HG03469 (cell line): Measurements from ENCODE around the gene WFDC8.
"Not testable (repeated sequence)": the region's sequence is repeated elsewhere in the genome, so short reads cannot be mapped to it uniquely, and the experiment has no call there.

ENCODE experiments used
- ATAC-seq: cut with Tn5 transposase; IDR thresholded peaks from one replicate; pipeline ENCODE4 v1.9.1; 2021; ENCODE audit warnings: mild to moderate bottlenecking, moderate library complexity, moderate number of reproducible peaks; ENCODE audit not compliant: unreplicated experiment

WFDC8 gene

DNA sequence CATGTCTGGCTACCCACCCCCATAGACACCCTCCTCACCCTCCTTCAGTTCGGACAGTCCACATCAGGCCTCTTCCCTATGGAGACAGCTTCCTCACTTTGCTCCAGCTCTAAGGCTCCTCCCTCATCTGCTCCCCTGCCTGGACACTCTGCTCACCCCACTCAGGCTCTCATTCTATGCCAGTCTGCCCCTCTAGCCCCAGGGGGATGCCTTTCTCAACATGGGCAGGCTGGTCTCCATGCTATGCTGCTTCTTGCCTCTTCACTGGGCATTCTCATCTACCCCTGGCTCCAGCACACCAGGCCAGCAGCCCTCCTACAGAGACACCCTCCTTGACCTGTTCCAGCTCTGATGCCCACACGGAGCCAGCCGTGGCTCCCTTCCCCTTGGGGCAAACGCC is at the start of gene WFDC8:
Gene WFDC8, minus strand, starts transcription at position 101 of the 400 bp plus-strand sequence. Its CDS starts 37 bp downstream, at position 64.
- no peak for ATAC-seq

DNA sequence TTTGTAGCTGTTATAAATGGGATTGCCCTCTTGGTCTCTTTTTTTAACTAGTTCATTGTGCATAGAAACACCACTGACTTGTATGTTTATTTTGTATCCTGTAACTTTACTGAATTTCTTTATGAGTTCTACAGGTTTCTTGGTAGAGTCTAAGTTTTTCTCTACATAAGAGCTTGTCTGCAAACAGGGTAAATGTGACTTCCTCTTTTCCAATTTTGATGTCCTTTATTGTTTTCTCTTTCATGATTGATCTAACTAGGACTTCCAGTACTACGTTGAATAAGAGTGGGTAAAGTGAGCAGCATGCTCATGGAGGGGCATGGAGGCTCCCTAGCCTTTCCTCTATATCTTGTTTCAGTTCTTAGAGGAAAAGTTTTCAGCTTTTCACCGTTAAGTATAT is 47.5 kb upstream of the WFDC8 start:
- ATAC-seq, result no peak

DNA sequence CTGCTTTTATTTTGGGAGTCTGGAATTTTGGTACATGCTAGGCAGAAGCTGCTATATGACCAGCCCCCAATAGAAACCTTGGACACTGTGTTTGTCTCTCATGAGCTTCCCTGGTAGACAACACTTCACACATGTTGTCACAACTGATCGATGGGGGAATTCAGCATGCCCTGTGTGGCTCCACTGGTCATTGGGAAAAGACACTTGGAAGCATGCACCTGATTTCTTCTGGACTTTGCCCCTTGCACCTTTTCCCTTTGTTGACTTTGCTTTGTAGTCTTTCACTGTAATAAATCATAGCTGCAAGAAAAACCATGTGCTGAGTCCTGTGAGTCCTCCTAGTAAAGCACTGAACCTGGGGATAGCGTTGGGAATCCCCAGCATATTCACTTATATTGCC is 42.5 kb upstream of the WFDC8 start:
- no peak for ATAC-seq

DNA sequence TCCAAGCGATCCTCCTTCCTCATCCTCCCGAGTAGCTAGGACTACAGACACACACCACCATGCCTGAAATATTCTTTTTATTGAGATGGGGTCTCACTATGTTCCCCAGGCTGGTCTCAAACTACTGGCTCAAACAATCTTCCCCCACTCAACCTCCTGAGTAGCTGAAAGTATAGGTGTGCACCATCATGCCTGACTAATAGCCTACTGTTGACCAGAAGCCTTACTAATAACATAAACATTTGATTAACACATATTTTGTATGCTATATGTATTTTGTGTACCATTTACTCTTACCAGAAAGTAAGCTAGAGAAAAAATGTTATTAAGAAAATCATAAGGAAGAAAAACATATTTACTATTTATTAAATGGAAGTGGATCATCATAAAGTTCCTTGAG is 38.5 kb upstream of the WFDC8 start:
- ATAC-seq, result no peak

DNA sequence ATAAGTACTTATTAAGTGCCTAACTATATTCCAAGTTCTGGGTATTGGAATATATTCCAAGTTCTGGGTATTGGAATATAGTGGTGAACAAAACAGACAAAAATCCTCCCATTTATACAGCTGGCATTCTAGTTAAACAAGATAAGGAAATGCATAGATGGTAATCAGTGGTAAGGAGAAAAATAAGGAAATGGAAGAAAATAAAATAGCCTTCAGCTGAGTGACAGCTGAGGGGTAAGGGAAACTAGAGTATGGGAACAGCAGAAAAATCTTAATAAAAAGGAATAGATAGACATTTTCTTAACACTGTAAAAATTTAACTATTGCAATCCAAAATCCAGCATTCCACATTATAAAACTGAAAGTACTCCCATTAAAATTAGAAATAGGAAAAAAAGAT is 33.2 kb upstream of the WFDC8 start:
- no peak for ATAC-seq

DNA sequence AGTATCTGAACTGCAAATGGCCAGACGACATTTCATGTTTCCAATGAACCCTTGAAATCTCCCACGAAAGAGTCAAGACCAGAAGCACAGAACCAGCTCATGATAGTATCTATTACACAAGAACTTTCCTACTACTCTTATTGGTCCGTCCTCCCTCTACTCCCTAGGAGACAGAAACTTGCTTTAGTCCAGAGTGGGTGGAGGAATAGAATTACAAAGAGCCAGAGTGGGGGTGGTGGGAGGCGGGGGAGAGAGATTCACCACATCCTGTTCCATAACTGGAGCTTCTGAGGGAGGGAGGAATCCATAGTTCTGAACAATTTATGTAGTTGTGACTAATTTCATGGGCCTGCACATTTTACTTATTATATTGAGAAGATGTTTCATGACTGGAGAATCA is 32.0 kb upstream of the WFDC8 start:
- ATAC-seq, result no peak

DNA sequence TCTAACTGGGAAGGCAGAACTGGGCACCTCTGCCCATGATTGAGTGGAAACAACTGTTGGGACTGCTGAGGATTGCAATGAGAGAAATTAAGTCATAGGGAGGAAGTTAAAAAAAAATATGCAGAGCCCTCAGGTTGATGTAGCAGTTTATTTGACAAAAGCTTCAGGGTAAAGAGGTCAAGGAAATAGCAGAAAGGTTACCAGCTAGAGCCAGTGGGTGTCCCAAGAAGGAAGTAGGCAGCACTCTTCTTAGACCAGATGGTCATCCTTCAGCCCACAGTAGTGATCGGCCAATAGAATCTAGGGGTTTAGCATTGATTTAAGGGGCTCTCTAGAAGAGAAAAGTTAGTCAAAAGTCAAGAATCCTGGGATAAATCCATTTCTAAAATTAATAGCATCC is 28.7 kb upstream of the WFDC8 start:
- ATAC-seq, result no peak

DNA sequence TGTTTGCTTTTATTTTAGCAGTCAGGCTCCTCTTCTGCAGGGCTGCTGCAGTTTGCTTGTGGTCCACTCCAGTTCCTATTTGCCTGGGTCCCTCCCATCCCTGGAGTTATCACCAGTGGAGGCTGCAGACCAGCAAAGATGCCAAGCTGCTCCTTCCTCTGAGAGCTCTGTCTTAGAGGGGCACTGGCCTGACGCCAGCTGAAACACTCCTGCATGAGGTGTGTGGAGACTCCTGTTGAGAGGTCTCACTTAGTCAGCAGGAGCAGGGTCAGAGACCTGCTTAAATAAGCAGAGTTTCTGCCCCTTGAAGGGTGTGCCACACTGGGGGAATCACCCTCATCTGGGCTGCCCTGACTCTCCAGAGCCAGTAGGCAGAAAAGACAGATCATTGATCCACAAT is 16.2 kb upstream of the WFDC8 start:
- ATAC-seq, result no peak

DNA sequence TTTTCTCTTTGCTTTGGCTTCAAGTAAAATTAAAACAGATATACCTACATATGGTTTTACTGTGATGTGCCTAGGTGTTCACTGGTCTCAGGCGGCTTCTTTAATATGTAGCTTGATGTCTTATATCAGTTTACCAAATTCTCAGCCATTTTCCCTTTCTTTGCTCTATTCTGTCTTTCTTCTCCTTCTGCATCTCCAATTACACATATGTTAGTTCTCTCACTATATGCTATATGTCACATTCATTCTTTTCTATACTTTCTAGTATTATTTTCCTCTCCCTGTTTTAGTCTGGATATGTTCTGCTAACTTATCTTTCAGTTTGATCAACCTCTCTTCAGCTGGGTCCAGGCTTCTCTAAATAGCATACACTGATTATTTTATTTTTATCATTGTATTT is 14.4 kb upstream of the WFDC8 start:
- ATAC-seq, result no peak

DNA sequence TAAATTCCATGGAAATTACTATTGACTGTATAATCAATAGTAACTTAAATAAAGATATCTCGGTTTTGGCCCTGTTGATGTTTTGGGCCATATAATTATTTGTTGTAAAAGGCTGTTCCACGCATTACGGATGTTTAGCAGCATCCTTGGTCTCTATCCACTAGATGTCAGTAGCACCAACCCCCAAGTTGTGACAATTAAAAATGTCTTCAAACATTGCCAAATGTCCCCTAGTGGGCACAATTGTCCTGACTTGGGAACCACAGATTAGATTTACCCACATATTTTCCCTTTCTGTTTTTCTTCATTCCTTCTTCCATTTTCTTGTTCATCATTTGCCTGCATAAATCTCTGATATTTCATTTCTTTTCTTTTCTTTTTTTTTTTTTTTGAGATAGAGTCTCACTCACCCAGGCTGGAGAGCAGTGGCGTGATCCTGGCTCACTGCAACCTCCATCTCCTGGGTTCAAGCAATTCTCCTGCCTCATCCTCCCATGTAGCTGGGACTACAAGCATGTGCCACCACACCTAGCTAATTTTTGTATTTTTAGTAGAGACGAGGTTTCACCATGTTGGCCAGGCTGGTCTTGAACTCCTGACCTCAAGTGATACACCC is 13.6 kb upstream of the WFDC8 start:
- ATAC-seq, result no peak

DNA sequence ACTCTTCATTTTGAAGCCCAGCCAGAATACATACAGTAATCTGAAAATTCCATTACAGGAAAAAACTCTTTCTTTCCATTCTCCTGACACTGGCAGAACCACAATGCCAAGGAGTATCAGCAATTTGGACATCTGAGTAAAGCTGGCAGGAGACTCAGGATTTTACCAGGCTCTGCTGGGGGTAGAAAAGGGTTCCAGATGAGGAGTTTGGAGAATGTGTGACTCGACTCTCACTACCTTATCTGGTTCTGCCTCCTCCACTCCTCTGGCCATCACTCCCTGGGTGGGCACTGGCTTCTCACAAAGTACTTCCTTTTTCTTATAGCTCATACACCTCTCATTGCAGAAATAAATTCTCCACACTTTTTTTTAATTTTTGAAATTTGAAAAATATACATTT is 10.6 kb upstream of the WFDC8 start:
- ATAC-seq, result no peak

DNA sequence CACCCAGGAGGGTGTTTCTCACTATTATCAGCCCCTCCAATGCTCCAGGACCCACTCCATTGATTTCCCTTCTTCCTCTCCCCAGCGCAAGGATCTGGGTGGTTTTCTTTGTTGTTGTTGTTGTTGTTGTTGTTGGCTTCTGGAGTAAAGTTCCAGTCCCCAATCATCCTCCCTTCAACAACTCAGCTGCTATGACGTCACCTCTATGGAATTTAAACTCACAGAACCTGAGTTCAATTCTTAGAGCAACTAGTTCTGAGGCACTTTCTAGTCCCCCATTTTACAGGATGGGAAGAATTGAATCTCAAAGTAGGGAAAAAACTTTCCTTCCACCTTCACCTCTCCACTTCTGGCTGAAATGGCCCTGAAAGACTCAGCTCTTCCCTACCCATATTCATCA is 9.7 kb upstream of the WFDC8 start:
- ATAC-seq, result no peak

DNA sequence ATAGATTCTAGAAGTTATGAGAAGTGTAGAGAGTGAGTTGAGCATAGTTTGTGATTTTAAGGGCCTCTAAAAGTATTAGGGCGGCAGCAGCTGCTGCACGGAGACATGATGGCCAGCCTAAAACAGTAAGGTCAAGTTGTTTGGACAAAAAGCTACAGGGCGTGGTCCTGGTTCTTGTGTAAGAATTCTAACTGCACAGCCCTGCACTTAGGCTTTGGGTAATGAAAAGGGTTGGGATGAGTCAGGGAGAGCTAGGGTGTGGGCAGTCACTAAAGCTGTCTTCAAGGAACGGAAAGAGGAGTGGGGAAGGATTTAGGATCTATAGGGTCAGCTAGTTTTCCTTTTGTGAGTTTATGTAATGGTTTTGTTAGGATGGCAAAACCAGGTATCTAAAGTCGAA is 6.9 kb upstream of the WFDC8 start:
- ATAC-seq, result not testable (repeated sequence)

DNA sequence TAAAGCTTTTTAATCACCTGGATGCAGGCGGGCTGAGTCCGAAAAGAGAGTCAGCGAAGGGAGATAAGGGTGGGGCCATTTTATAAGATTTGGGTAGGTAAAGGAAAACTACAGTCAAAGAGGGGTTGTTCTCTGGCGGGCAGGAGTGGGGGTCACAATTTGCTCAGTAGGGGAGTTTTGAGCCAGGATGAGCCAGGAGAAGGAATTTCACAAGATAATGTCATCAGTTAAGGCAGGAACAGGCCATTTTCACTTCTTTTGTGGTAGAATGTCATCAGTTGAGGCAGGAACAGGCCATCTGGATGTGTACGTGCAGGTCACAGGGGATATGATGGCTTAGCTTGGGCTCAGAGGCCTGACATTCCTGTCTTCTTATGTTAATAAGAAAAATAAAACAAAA is 5.2 kb upstream of the WFDC8 start:
- ATAC-seq, result not testable (repeated sequence)

DNA sequence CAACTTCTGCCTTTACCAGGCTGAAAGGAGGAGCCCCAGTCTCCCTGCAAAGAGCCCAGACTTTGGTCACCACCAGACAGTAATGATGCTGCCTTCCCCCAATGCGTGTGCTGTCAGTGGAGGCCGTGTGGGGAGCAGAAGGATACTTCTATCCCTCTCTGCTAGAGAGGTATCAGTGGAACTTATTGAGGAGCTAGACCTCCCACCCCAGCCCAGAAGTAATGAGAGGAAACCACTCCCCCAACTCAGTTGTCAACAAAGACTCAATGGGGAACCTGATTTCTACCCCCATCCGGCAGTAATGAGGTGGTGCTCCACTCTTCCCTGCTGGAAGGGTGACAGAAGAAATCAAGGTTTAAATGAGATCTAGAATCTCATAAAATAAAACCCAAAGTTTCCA is 4.4 kb upstream of the WFDC8 start:
- ATAC-seq, result no peak

DNA sequence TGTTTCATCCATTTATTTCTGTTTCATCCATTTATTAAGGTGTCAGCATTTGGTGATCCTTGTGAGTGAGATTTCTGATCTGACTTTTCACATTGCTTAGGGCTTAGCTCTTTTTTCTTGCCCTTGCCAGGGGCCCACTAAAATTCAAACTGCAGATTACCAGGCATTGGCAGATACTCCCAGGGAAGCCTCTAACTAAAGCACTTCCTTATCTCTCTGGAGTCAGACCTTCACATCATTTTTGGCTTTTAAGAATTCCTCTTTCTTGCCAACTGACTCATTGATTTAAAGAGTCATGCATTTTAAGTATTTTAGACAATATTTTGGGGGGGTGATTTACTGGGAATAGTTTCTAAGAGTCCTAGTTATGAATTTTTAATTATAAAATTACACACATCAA is 2.6 kb upstream of the WFDC8 start:
- ATAC-seq, result no peak

DNA sequence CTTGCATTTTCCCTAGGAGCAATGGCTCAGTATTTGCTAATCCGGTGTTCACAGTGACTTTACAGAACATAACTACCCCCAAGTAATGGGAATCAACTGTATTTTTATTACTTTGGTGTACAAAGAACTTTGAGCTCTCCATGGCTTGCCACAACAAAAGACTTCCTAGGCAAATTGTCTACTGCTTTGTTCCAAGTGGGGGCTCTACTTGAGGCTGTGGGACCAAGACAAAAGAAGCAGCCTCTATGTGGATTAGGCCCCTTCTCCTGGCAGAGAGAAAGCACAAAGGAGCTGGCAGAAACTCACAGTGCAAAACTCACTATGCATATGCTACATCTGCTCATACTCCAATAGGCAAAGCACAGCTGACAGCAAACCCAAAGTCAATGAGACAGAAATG is 853 bp downstream of the WFDC8 start:
- ATAC-seq, result no peak

DNA sequence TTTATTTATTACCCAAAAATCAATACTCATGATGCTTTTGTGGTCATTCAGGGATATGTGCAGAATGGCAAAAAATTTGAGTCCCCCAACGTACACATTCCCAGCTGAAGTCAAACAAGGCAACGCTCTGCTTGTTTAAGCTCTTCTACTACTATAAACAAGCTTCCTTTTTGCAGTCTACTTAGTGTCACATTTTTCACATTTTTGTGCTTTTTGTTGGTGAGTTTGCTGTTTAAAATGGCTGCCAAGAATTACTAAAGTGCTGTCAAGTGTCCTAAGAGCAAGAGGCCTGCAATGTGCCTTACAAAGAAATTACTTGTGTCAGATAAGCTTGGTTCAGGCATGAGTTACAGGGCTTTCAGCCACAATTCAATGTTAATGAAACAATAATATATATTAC is 2.1 kb downstream of the WFDC8 start:
- no peak for ATAC-seq

DNA sequence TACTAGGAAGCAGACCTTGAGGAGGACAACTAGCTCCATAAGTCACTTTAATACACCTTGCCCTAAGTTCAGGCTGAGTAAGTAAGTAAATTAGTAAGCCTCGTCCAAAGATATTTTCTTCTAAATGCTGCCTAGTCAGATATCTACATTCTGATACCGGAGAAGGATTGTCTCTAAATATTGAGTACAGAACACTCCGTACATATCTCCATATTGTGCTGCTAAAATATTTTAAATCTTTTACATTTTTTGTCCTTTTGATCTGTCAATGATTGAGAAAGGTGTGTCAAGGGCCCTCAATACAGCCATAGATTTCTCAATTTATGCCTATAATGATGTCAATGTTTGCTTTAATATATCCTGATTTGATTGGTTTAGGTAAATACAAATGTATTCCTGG is 3.2 kb downstream of the WFDC8 start:
- ATAC-seq, result no peak

DNA sequence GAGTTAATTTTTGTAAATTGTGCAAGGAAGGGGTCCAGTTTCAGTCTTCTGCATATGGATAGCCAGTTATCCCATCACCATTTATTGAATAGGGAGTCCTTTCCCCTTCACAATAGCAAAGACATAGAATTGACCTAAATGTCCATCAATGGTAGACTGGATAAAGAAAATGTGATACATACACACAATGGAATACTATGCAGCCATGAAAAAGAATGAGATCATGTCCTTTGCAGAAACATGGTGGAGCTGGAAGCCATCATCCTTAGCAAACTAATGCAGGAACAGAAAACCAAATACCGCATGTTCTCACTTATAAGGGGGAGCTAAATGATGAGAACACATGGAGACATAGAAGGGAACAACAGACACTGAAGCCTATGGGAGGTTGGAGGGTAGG is 9.4 kb downstream of the WFDC8 start:
- not testable (repeated sequence) for ATAC-seq

DNA sequence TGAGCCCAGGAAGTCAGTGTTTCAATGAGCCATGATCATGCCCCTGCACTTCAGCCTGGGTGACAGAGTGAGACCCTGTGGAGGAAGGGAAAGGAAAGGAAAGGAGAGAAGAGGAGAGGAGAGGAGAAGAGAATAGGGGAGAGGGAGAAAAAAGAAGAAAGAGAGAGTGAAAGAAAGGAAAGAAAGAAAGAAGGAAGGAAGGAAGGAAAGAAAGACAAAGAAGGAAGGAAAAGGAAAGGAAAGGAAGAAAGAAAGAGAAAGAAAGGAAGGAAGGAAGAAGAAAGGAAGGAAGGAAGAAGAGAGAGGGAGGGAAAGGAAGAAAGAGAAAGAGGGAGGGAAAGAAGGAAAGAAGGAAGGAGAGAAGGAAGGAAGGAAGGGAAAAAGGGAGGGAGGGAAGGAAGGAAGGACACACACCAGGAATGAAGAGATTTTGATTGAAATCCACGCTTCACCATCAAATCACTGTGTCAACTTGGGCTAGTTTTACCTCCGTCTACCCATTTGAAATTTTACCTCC is 14.3 kb downstream of the WFDC8 start:
- no peak for ATAC-seq

DNA sequence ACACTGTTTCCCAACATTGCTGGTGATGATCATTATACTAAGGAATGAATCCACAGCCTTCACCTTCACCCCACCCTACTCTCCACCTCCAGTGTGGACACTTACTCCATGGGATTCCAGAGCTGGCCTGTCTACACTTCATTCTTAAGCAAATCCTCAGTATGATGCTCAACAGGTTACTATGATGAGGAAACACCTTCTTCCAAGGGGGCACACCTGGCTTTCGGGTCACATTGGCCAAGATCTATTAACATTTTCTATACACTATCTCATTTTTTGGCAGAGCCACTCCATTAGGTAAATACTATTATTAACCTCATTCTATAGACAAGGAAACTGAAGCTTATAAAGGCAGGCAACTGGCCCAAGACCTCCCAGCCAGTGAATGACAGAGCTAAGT is 23.9 kb downstream of the WFDC8 start:
- ATAC-seq, result no peak

DNA sequence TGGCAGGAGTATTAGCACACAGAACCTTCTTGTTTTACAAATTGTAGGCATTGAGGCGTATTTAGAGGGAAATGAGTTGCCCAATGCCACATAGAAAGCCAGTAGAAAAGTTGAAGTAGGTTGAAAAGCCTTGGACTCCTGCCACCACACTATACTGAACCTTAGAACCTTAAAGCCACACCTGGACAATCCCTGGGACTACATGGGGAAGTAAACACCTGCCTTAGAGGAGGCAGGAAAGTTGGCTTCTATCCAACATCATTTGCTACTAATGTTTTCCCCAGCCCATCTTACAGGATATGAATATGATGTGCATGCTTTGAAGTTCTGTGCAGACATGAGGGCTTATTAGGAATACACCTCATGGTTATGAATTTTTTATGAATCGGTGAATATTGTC is 26.6 kb downstream of the WFDC8 start:
- no peak for ATAC-seq
